COR-L47 (cell line): Measurements from ENCODE around the gene CENPE.
A peak's percentile ranks its signal among the peaks of the same experiment; 100 is the strongest.

Experiments
- DNase-seq: peaks from one replicate; lab custom pipeline; 2025; lab: John Stamatoyannopoulos, UW

The CENPE gene

DNA sequence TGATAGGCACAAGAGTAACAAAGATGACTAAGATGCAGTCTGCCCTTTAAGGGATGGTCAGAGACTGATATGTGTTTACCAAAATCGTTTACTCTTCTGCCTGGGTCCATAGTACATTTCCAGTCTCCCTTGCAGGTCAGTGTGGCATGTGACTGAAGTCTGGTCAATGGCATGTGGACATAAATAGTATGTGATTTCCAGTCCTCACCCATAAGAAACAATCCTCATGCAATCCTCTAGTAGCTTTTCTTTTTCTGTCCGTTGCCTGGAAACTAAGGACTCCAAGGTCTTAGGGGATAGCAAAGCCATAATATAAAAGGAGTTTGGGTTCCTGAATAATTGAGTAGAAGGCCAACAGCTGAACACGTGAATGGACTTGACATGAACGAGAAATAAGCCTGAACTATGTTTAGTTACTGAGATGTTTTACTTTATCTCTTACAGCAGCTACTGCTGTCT, 122.7 kb downstream of the CENPE start:
- DNase-seq, result peak; percentile 9

DNA sequence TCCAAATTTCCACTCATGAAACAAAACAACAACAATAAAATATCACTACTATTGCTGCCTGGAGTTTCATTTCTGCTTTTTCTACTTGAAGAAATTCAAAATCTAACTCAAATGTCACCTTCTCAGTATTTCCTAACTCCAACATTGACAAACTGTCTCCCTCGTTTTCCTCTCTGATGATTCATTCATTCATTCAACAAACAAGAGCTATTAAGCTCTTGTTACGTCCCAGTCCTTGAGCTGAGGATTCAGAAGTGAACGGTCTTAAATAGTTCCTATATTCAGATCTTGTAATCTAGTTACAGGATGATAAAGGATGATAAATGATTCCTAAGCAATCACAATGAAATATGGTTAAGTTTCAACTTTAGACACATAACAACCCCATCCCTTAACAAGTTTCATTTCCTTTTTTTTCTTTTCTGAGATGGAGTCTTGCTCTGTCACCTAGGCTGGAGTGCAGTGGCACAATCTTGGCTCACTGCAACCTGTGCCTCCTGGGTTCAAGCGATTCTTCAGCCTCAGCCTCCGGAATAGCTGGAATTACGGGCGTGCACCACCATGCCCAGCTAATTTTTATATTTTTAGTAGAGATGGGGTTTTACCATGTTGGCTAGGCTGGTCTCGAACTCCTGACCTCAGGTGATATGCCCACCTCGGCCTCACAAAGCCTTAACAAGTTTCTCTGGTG, 123.3 kb downstream of the CENPE start:
- no peak for DNase-seq

- no peak for DNase-seq
Measured at GRCh38 chr4:103073792-103074438, 124.2 kb downstream of the CENPE start.

- DNase-seq, result no peak
Measured at GRCh38 chr4:103067841-103068547, 130.1 kb downstream of the CENPE start.

DNA sequence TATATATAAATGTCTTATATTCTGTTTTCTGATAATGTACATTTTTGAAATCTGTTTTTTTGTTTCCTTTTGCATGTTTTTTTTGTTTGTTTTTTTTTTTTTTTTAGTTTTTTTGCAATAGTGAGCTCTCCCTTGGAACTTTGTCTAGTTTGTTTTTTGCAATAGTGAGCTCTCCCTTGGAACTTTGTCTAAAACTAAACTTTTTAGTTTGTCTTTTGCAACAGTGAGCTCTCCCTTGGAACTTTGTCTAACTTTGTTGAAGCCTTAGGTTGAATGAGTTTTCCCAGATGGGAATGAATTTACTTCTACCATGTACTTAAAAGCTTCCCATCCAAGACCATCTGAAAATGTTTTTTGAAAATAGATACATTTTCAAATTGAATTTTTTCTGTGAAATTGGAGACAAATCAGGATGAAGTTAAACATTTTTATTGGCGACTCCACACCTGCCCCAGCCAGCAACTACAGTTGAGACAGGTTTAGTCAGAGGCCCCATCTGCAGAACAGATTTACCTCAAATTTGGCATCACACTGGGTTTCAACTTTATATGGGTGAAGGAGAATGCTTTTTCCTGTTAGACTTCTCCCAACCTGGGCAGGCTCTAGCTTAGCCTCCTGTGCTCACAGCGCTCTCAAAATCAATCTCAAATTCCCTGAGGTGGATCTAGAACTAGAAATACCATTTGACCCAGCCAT, 137.5 kb downstream of the CENPE start:
- no peak for DNase-seq
